HG03439 (cell line): ENCODE data around the gene ODF4.
"Not testable (repeated sequence)": the region's sequence is repeated elsewhere in the genome, so short reads cannot be mapped to it uniquely, and the experiment has no call there.

Source experiments
- ATAC-seq: cut with Tn5 transposase; IDR thresholded peaks from one replicate; pipeline ENCODE4 v1.9.1; 2021; ENCODE audit warnings: mild to moderate bottlenecking, moderate library complexity; ENCODE audit not compliant: unreplicated experiment

The ODF4 gene

GRCh38 chr17:8324923-8325322 lies 14.7 kb upstream of the ODF4 start:
- no peak for ATAC-seq

GRCh38 chr17:8326511-8327302 lies 12.9 kb upstream of the ODF4 start:
- no peak for ATAC-seq

- ATAC-seq, result no peak
These were observed 12.4 kb upstream of the ODF4 start for GRCh38 chr17:8327303-8327649.

- ATAC-seq, result no peak
These were observed 7.5 kb upstream of the ODF4 start for GRCh38 chr17:8332128-8332527.

- no peak for ATAC-seq
These were observed 7.0 kb upstream of the ODF4 start for GRCh38 chr17:8332688-8333087.

GRCh38 chr17:8333281-8333680 lies 6.4 kb upstream of the ODF4 start:
- ATAC-seq, result no peak

GRCh38 chr17:8337802-8338752 lies 1.6 kb upstream of the ODF4 start:
- no peak for ATAC-seq

- no peak for ATAC-seq
These were observed 893 bp upstream of the ODF4 start for GRCh38 chr17:8338753-8339140.

- no peak for ATAC-seq
These were observed 1.8 kb downstream of the ODF4 start for GRCh38 chr17:8341456-8341855.

GRCh38 chr17:8345052-8345690 lies 5.5 kb downstream of the ODF4 start:
- no peak for ATAC-seq

- ATAC-seq, result no peak
These were observed 6.5 kb downstream of the ODF4 start for GRCh38 chr17:8345951-8346665.

GRCh38 chr17:8347001-8347400 lies 7.4 kb downstream of the ODF4 start:
- not testable (repeated sequence) for ATAC-seq

GRCh38 chr17:8350339-8350738 lies 10.7 kb downstream of the ODF4 start:
- no peak for ATAC-seq

- ATAC-seq, result no peak
These were observed 14.1 kb downstream of the ODF4 start for GRCh38 chr17:8353736-8354135.

GRCh38 chr17:8354236-8354635 lies 14.6 kb downstream of the ODF4 start:
- no peak for ATAC-seq

GRCh38 chr17:8357910-8358309 lies 18.3 kb downstream of the ODF4 start:
- no peak for ATAC-seq

- ATAC-seq, result no peak
These were observed 20.1 kb downstream of the ODF4 start for GRCh38 chr17:8359769-8360168.

GRCh38 chr17:8360260-8360659 lies 20.6 kb downstream of the ODF4 start:
- ATAC-seq, result no peak

- no peak for ATAC-seq
These were observed 21.1 kb downstream of the ODF4 start for GRCh38 chr17:8360751-8361150.

- no peak for ATAC-seq
These were observed 23.2 kb downstream of the ODF4 start for GRCh38 chr17:8362651-8363332.
